Measurements from ENCODE around the gene KCNAB2. TPM values are rescaled to one million over a fixed set of nuclear protein-coding genes. Genes with fewer than 3 reads are reported as not detected.

KCNAB2 gene
- total RNA-seq, 1 donor: 4.0 TPM

DNA sequence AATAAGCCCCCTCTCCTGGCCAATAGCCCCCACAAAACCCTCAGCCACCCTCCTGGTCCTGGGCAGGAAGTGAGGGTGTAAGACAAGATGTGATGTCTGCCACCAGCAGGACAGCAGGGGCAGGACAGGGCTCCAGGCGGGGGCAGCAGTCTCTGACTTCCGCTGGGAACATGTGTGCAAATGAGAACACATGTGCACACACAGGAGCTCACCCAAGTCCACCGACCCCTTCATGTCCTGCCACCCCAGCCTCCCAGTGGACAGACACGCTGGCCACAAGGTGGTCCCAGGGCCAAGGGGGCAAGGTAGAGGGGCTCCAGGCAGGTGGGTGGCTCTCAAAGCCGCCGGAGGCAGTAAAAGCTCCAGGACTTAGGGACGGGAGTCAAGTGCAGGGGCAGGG is 60.1 kb downstream of the KCNAB2 start:
- TF ChIP-seq, protein P1, sequence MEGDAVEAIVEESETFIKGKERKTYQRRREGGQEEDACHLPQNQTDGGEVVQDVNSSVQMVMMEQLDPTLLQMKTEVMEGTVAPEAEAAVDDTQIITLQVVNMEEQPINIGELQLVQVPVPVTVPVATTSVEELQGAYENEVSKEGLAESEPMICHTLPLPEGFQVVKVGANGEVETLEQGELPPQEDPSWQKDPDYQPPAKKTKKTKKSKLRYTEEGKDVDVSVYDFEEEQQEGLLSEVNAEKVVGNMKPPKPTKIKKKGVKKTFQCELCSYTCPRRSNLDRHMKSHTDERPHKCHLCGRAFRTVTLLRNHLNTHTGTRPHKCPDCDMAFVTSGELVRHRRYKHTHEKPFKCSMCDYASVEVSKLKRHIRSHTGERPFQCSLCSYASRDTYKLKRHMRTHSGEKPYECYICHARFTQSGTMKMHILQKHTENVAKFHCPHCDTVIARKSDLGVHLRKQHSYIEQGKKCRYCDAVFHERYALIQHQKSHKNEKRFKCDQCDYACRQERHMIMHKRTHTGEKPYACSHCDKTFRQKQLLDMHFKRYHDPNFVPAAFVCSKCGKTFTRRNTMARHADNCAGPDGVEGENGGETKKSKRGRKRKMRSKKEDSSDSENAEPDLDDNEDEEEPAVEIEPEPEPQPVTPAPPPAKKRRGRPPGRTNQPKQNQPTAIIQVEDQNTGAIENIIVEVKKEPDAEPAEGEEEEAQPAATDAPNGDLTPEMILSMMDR (IDR thresholded peaks at IDR 0.05; ENCODE audit: insufficient read depth, low read length): no peak
- DNase-seq (ENCODE audit: low read depth): no peak
- H3K4me3 ChIP-seq (ENCODE audit: low read depth, low read length): no peak overlapping the region

DNA sequence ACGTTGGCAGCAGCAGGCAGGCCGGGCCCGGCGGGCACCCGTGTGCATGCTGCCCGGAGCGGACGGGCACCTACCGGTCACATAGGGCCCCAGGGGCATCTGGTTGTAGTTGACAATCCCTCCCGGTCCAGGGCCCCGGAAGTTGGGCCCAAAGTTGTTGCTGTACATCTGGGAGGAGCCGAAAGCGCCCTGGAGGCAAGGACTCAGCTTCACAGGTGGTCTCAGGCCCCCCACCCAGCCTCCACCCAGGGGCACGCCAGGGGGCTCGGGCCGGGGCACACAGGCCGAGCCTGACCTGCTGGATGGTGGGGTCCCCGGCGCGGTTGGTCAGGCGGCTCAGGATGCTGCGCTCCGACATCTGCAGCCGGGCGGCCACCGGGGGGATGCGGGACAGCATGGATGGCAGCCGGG is 60.6 kb downstream of the KCNAB2 start:
- no peak overlapping the region for H3K4me3 ChIP-seq (ENCODE audit: low read depth, low read length)
- no peak for DNase-seq (ENCODE audit: low read depth)
- TF ChIP-seq, protein P1 (IDR thresholded peaks at IDR 0.05; ENCODE audit: insufficient read depth, low read length): no peak

DNA sequence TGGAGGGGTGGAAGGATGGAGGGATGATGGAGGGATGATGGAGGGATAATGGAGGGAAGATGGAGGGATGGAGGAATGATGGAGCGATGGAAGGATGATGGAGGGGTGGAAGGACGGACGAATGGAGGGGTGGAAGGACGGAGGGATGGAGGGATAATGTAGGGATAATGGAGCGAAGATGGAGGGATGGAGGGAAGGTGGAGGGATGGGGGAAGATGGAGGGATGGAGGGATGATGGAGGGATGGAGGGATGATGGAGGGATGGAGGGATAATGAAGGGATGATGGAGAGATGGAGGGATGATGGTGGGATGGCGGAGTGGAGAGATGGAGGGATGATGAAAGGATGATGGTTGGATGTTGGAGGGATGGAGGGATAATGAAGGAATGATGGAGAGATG is 61.3 kb downstream of the KCNAB2 start:
- no peak for DNase-seq (ENCODE audit: low read depth)
- TF ChIP-seq, protein P1 (IDR thresholded peaks at IDR 0.05; ENCODE audit: insufficient read depth, low read length): no peak
- H3K4me3 ChIP-seq (ENCODE audit: low read depth, low read length): no peak overlapping the region

DNA sequence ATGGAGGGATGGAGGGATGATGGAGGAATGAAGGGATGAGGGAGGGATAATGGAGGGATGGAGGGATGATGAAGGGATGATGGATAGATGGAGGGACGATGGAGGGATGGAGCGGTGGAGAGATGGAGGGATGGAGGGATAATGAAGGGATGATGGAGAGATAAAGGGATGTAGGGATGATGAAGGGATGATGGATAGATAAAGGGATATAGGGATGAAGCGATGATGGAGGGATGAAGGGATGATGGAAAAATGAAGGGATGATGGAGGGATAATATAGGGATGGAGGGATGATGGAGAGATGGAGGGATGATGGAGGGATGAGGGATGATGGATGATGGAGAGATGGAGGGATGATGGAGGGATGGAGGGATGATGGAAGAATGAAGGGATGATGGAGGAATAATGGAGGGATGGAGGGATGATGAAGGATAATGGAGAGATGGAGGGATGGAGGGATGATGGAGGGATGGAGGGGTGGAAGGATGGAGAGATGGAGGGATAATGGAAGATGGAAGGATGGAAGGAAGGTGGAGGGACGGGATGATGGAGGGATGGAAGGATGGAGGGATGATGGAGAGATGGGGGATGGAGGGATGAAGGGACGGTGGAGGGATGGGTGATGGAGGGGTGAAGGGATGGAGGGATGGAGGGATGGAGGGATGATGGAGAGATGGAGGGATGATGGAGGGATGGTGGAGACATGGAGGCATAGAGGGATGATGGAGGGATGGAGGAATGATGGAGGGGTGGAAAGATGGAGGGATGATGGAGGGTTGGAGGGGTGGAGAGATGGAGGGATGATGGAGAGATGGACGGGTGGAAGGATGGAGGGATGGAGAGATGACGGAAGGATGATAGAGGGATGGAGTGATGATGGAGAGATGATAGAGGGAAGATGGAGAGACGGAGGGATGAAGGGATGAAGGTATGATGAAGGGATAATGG is 62.0 kb downstream of the KCNAB2 start:
- DNase-seq (ENCODE audit: low read depth): no peak
- TF ChIP-seq, protein P1 (IDR thresholded peaks at IDR 0.05; ENCODE audit: insufficient read depth, low read length): no peak
- H3K4me3 ChIP-seq (ENCODE audit: low read depth, low read length): no peak overlapping the region

DNA sequence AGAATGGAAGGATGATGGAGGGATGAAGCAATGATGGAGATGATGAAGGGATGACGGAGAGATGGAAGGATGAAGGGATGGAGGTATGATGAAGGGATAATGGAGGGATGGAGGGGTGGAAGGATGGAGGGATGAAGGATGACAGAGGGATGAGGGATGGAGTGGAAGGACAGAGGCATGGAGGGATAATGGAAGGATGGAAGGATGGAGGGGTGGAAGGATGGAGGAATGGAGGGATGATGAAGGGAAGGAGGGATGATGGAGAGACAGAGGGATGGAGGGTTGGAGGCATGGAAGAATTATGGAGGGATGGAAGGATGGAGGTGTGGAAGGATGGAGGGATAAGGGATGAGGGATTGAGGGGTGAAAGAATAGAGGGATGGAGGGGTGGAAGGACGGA is 62.8 kb downstream of the KCNAB2 start:
- TF ChIP-seq, protein P1 (IDR thresholded peaks at IDR 0.05; ENCODE audit: insufficient read depth, low read length): no peak

DNA sequence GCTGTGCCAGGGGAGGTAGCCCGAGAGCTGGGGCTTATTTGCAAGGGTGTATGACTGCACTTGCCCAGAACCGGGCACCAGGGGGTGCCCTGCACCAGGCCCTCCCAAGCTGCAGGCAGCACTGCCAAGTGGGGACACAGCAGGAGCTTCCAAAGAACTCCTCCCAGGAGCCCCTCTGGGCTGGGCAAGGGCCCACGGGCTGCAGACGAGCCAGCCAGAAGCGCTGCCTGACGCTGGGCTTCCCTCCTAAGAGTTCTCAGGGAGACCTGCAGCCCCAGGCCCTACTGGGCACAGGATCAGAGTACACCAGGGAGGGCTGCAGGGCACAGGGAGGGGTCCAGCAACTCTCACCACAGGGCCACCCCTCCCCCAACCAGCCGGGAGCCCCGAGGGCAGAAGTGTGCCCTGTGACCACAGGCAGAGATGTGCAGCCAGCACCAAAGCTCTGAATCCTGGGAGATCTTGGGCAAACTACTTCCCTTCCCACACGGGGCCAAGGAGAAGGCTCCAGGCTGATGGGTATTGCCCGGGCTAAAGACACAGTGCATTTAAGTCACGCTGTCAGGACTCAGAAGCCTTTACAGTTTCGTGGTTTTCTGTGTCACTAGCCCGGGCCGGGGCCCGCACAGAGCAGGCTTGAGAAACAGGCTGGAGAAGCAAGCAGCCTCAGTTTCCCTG is 63.4 kb downstream of the KCNAB2 start:
- H3K4me3 ChIP-seq (ENCODE audit: low read depth, low read length): no peak overlapping the region
- peak; percentile 30 for DNase-seq (ENCODE audit: low read depth)
- TF ChIP-seq, protein P1 (IDR thresholded peaks at IDR 0.05; ENCODE audit: insufficient read depth, low read length): peak; percentile 40

More for the DNA sequence above, 62.8 kb downstream of the KCNAB2 start:
- no peak overlapping the region for H3K4me3 ChIP-seq (ENCODE audit: low read depth, low read length)
- DNase-seq (ENCODE audit: low read depth): no peak

Measured in fibroblast of the aortic adventitia (primary cell).